ENCODE results near the gene MRPS6. TPM values are rescaled to one million over a fixed set of nuclear protein-coding genes. Genes with fewer than 3 reads are reported as not detected.

The MRPS6 gene
- total RNA-seq, 1 donor from 2014 or later: 40.2 TPM

- Mint-ChIP-seq H3K4me1 (peaks cover 28% of the 10 kb centered on the region), H3K36me3 (ENCODE audit: low read depth) (peaks cover 66% of the 10 kb centered on the region), H3K27me3 (no peaks in the 10 kb centered on the region), H3K4me3 (no peak overlapping the region), H3K27ac (no peak overlapping the region), H3K9me3 (peaks cover 6% of the 10 kb centered on the region)
- ATAC-seq (ENCODE audit: low read depth) (no peak), DNase-seq (no peak)
- no peak for TF ChIP-seq CTCF (IDR thresholded peaks at IDR 0.05)
- intact Hi-C loops (cut with micrococcal nuclease): no loop called here
- ChIA-PET POLR2A (interaction anchor here (0.7 kb wide), 1 partner anchor 62 kb away, joined by 3 read pairs; the partner anchor contains the start of genes MRPS6 and SLC5A3), CTCF (no interaction called here)
Measured at GRCh38 chr21:34135330-34135729, 62.0 kb downstream of the MRPS6 start.

- ChIA-PET CTCF (interaction anchor here (1.4 kb wide), 1 partner anchor 60 kb away, joined by 3 read pairs; no protein-coding TSS in a partner anchor), POLR2A (no interaction called here)
- Mint-ChIP-seq H3K27ac (no peak overlapping the region), H3K9me3 (peaks cover 9% of the 10 kb centered on the region), H3K27me3 (no peaks in the 10 kb centered on the region), H3K36me3 (ENCODE audit: low read depth) (peaks cover 72% of the 10 kb centered on the region), H3K4me1 (no peaks in the 10 kb centered on the region), H3K4me3 (no peak overlapping the region)
- no peak for TF ChIP-seq CTCF (IDR thresholded peaks at IDR 0.05)
- DNase-seq (no peak), ATAC-seq (ENCODE audit: low read depth) (no peak)
- intact Hi-C loops (cut with micrococcal nuclease): no loop called here
Measured at GRCh38 chr21:34141373-34141772, 68.0 kb downstream of the MRPS6 start.

- intact Hi-C loops (cut with micrococcal nuclease): no loop called here
- Mint-ChIP-seq H3K4me1 (peaks cover 5% of the 10 kb centered on the region), H3K27me3 (no peaks in the 10 kb centered on the region), H3K4me3 (no peak overlapping the region), H3K27ac (no peak overlapping the region), H3K9me3 (peaks cover 2% of the 10 kb centered on the region), H3K36me3 (ENCODE audit: low read depth) (peaks cover 66% of the 10 kb centered on the region)
- CTCF ChIA-PET: no interaction called here
- POLR2A ChIA-PET: no interaction called here
- no peak for TF ChIP-seq CTCF (IDR thresholded peaks at IDR 0.05)
- ATAC-seq (ENCODE audit: low read depth): no peak
- no peak for DNase-seq
Measured at GRCh38 chr21:34143685-34144182, 70.4 kb downstream of the MRPS6 start.

GRCh38 chr21:34144224-34144623, 70.8 kb downstream of the MRPS6 start:
- H3K27ac Mint-ChIP-seq: no peak overlapping the region
- ChIA-PET CTCF (no interaction called here), POLR2A (no interaction called here)
- no peaks in the 10 kb centered on the region for H3K27me3 Mint-ChIP-seq
- H3K4me3 Mint-ChIP-seq: no peak overlapping the region
- no peak for DNase-seq
- intact Hi-C loops (cut with micrococcal nuclease): no loop called here
- H3K4me1 Mint-ChIP-seq: peaks cover 5% of the 10 kb centered on the region
- H3K9me3 Mint-ChIP-seq: peaks cover 2% of the 10 kb centered on the region
- peaks cover 66% of the 10 kb centered on the region for H3K36me3 Mint-ChIP-seq (ENCODE audit: low read depth)
- TF ChIP-seq CTCF (IDR thresholded peaks at IDR 0.05): no peak
- ATAC-seq (ENCODE audit: low read depth): no peak

- DNase-seq (no peak), ATAC-seq (ENCODE audit: low read depth) (no peak)
- Mint-ChIP-seq H3K9me3 (peaks cover 2% of the 10 kb centered on the region), H3K4me1 (peaks cover 19% of the 10 kb centered on the region), H3K36me3 (ENCODE audit: low read depth) (peaks cover 41% of the 10 kb centered on the region), H3K4me3 (no peak overlapping the region), H3K27me3 (no peaks in the 10 kb centered on the region), H3K27ac (no peak overlapping the region)
- ChIA-PET POLR2A (no interaction called here), CTCF (no interaction called here)
- intact Hi-C loops (cut with micrococcal nuclease): no loop called here
- no peak for TF ChIP-seq CTCF (IDR thresholded peaks at IDR 0.05)
Measured at GRCh38 chr21:34147792-34148418, 74.5 kb downstream of the MRPS6 start.

Data from activated B cell treated with CpG ODN at 0.5 μM for 24 hours (primary cell).